ENCODE measurements around the gene MRM1.
A peak's percentile ranks its signal among the peaks of the same experiment; 100 is the strongest.

The MRM1 gene

DNA sequence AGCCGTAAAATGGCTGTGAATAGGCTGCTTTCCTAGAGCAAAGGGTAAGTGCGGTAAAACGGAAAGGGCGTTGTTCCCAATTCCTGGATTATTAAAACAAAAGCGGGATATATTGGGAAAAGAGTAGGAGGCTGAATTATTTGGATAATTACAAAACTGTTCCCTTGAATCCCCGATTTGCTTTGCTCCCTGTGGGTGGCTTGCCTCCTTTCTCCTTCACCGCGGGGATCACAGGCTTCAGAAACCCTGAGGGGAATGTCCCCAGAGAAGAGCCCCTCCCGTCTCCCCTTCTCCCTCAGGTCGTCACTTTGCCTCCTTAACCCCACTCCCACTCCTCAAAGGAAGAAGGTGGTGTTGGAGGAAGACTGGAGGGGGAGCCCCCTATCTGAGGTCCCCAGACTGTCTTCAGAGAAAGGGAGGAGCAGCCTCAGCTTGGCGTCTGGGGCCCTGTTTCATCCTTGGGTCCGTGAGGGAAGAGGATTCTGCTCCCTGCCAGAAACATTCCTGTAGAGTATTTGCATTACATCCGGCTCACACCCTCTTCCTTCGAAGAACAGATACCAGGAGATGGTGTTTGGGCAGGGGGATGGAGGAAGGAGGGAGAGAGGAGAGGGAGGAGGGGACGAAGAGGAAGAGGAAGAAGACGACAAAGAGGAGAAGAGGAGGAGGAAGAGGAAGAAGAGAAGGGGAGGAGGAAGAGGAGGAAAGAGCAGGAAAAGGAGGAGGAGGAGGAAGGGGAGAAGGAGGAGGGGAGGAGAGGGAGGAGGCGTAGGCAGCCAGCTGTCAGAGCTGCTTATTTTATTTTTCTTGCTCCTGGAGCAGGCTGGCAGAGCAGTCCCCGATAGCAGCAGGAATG lies 31.8 kb downstream of the MRM1 start:
- no peak for DNase-seq

DNA sequence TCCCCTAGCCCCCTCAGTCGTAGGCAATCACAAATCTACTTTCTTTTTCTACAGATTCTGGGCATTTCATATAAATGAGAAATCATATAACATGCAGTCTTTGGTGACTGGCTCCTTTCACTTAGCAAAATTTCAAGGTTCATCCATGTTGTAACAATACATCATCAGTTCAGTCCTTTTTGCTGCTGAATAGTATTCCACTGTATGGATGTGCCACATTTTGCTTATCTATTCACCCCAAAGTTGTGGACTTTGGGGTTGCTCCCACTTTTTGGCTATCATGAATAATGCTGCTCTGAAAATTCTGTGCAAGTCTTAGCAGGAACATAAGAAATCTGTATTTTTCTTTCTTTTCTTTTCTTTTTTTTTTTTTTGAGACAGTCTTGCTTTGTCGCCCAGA lies 39.0 kb downstream of the MRM1 start:
- DNase-seq = no peak

- DNase-seq = no peak
Observed at GRCh38 chr17:36640836-36641235, 39.5 kb downstream of the MRM1 start.

DNA sequence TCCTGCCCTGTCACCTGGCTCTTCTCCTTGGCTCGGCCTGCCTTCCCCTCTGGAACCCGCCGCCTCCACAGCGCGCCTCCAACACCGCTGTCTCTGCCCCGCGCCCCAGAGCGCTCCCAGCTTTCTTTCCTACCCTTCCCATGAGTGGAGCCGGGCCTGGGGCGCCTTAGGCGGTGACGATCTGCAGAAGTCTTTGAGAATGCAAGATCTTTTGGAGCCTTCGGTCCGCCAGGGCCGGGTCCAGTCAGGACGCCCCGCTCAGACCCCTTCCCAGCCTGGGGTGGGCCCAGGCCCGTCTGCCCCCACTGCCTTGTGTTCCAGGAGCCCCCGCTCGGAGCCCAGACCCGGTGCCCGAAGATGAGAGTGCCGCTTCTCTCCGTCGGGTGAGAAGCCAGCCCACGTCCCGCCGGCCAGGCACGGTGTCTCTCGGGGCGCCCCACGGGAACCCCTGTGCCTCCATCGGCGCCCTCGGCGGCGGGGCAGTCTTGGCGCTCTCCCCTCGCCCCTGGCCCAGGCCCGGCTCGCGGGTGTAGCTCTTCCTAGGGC lies 40.0 kb downstream of the MRM1 start:
- DNase-seq = no peak

GRCh38 chr17:36641877-36642845 lies 40.8 kb downstream of the MRM1 start:
- DNase-seq = no peak

GRCh38 chr17:36643086-36643685 lies 41.8 kb downstream of the MRM1 start:
- no peak for DNase-seq

DNA sequence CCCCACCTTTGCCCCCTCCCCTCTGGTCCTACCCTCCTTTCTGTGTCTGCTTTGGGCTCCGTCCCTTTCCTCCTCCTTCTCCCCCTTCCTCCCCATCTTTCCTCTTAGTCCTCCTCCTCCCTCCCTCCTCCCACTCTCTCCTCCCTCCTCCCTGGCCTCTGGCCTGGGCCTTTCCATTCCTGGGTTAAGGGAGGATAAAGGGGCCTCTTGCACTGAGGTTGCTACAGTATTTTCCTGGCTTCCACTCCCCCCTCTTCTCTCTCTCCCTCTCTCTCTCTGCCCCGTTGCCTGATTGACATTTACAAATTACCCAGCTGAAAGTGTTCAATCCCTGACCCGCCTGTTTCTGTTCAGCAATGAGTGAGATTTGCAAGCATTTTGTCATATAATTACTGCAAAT lies 44.0 kb downstream of the MRM1 start:
- DNase-seq = no peak

DNA sequence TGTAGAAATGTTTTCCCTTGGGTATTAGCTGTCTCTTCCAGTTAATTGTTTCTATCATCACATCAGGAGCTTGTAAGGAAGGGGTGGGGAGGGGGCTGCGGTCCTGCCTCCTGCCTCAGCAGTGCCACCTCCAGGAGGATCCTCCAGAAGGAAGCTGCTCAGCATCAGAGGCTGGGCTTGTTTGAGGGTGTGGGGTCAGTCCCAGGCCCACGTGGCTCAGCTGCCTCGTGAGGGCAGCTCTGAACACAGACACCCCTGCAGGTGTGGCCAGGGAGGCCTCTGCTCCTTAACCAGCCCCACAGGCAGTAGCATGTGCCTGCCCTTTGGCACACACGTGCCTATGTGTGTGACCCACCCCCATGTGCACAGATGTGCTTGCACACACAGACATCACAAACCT lies 46.3 kb downstream of the MRM1 start:
- no peak for DNase-seq

DNA sequence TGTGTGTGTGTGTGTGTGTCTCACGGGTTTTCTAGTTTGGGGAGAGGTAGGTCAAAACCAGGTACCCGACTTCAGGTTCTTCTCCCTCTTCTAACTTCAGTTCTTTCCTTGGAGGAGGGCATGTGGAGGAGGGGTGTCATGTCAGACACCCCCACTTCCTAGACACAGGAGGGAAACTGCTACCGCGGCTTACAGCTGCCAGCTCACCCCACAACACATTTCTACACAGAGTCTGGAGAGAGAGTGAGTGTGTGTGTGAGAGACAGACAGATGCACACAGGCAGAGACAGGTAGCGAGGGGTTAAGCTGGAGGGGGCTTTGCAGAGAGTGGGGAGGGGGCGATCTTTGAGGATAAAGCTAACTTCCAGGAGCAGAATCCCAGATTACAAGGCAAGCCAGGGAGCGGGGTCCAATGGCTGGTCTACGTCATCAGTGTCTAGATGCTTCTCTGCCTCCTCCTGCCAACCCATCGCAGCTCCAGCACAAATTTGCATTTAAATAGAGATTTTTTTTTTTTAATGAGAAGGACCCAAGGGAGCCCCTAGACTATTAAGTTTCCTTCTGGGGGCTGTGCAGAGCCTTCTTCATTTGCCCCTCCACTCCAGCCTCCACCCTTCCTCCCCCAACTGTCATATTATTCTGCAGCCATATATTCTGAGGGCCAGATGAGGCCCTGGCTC lies 48.9 kb downstream of the MRM1 start:
- DNase-seq = no peak

DNA sequence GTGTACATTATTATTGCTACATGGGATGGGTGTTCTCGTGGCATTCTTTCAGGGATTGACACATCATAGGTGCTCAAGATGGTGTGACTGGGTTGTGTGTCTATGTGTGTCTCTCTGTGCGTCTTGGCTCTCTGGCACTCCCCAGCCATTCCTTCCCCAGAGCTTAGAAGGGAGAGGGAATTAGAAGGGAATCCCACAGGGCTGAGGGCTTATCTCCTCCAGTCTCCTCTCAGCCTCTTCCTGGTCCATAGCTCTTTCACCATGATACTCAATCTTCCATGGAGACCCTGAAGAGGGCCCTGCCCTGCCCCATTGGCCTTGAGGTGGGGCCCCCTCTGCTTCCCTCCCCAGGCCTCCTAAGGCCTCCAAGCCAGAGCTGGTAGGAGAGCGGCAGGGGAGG lies 52.0 kb downstream of the MRM1 start:
- DNase-seq = no peak

GRCh38 chr17:36653856-36654255 lies 52.5 kb downstream of the MRM1 start:
- DNase-seq = no peak

GRCh38 chr17:36655726-36656125 lies 54.3 kb downstream of the MRM1 start:
- DNase-seq = no peak

DNA sequence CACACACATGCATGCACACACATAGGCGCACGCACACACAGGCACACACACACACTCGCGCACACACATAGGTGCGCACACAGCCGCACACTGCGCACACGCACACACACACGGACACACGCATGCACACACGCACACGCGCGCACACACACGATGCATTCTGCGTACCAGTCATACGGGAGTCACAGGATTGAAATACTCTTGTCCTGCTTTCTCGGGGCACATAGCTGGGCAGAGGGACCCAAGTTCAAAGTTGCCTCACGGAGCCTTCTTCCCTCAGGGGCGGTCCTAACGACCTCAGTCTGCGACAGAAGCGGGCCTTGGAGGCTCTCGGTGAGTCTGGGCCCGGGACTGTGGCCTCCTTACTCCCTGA lies 56.0 kb downstream of the MRM1 start:
- no peak for DNase-seq

GRCh38 chr17:36657763-36658490 lies 56.5 kb downstream of the MRM1 start:
- peak; percentile 45 for DNase-seq
